ENCODE data around the gene EDNRB. TPM values are rescaled to one million over a fixed set of nuclear protein-coding genes. Genes with fewer than 3 reads are reported as not detected.

Gene EDNRB
- total RNA-seq, 1 experiment from 2014 or later: 0.13 TPM

DNA sequence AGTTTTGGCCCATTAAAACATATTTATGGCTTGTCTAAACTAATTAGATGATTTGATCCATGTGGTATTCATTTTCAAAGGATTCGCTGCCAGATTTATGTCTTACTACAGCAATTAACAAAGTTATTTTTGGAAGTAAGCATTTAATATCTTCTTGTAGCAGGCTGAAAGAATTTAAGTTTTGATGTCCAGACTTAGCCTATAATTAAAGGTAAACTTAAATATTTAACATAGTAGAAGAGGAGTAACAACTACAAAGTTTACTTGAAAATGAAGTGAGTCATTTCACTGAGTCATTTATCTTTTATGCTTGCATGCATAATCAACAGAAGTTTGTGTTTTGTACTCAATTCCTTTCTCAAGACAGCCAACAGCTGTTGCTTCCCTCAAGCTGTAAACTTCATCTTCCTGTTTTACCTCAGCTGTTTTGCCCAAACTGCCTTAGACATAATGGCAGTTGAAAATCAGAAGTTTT, 58.1 kb downstream of the EDNRB start:
- ChIA-PET CTCF (no interaction called here), POLR2A (ENCODE audit: low non-redundant PET) (no interaction called here)
- BruUV-seq (replicated peaks): no TSS peak
- Histone ChIP-seq H3K4me3 (ENCODE audit: low read depth, low read length, poor library complexity, severe bottlenecking) (no peak overlapping the region), H3K4me1 (ENCODE audit: insufficient read depth, low read length, poor library complexity, severe bottlenecking) (peaks cover 54% of the 10 kb centered on the region), H3K27me3 (replicated peaks; ENCODE audit: insufficient read depth, low read depth, low read length, poor library complexity) (no peaks in the 10 kb centered on the region), H3K36me3 (ENCODE audit: insufficient read depth, low read length, poor library complexity, severe bottlenecking) (no peaks in the 10 kb centered on the region), H3K27ac (ENCODE audit: low read depth, low read length, poor library complexity, severe bottlenecking) (peak overlapping the region; percentile 6), H3K9me3 (ENCODE audit: low read depth, low read length, poor library complexity, severe bottlenecking) (no peaks in the 10 kb centered on the region)
- peak; percentile 87 for DNase-seq (ENCODE audit: low spot score)
- no peak for TF ChIP-seq CTCF (conservative IDR thresholded peaks at IDR 0.05; ENCODE audit: low read depth, low read length)
- no peak for TF ChIP-seq EZH2 (IDR thresholded peaks at IDR 0.05; ENCODE audit: borderline replicate concordance, low read depth, low read length, poor library complexity, severe bottlenecking)
- intact Hi-C loops (cut with micrococcal nuclease; ENCODE audit: unreplicated experiment): loop anchor here (5.0 kb wide), 1 partner anchor 37 kb away; no protein-coding TSS in a partner anchor

- H3K4me1 ChIP-seq (ENCODE audit: insufficient read depth, low read length, poor library complexity, severe bottlenecking): peaks cover 52% of the 10 kb centered on the region
- intact Hi-C loops (cut with micrococcal nuclease; ENCODE audit: unreplicated experiment): no loop called here
- CTCF ChIA-PET: no interaction called here
- BruUV-seq (replicated peaks): no TSS peak
- no peak overlapping the region for H3K27ac ChIP-seq (ENCODE audit: low read depth, low read length, poor library complexity, severe bottlenecking)
- H3K4me3 ChIP-seq (ENCODE audit: low read depth, low read length, poor library complexity, severe bottlenecking): no peak overlapping the region
- no peaks in the 10 kb centered on the region for H3K36me3 ChIP-seq (ENCODE audit: insufficient read depth, low read length, poor library complexity, severe bottlenecking)
- no peaks in the 10 kb centered on the region for H3K9me3 ChIP-seq (ENCODE audit: low read depth, low read length, poor library complexity, severe bottlenecking)
- TF ChIP-seq EZH2 (IDR thresholded peaks at IDR 0.05; ENCODE audit: borderline replicate concordance, low read depth, low read length, poor library complexity, severe bottlenecking) (no peak), CTCF (conservative IDR thresholded peaks at IDR 0.05; ENCODE audit: low read depth, low read length) (no peak)
- no peaks in the 10 kb centered on the region for H3K27me3 ChIP-seq (replicated peaks; ENCODE audit: insufficient read depth, low read depth, low read length, poor library complexity)
- POLR2A ChIA-PET (ENCODE audit: low non-redundant PET): no interaction called here
- peak; percentile 50 for DNase-seq (ENCODE audit: low spot score)
These were observed 59.2 kb downstream of the EDNRB start for GRCh38 chr13:77859450-77859849.

DNA sequence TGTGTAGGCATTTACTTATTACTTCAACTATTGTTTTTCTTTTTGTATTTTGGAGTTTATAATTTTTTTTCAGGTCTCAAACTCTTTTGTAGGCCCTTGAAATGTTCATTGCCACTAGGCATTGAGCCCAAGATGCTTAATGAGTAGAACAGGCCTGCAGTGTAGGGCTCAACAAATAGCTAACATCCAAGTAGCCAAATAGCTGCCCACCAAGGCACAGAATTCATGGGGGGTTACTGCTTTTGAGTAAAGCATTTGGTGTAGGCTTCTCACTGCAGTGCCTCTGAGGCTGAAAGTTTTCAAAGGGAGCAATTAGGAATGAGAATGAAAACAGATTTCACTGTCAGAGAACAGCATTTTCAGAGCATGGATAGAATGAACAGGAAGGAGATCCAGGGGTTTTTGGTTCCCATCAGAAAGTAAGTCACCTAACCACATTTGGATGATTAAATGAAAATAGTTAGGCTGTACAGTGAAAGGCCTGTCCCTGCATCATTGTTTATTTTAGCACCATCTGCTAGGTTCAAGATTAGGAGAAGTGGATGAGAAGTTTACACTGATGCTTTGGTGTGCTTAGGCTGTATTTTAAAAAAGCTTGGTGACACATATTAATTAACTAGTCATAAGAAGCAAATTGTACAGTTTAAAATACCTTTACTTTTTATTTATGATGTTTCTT, 61.0 kb downstream of the EDNRB start:
- POLR2A ChIA-PET (ENCODE audit: low non-redundant PET): interaction anchor here (0.6 kb wide), 1 partner anchor 748 kb away, joined by 6 read pairs; no protein-coding TSS in a partner anchor
- TF ChIP-seq CTCF (conservative IDR thresholded peaks at IDR 0.05; ENCODE audit: low read depth, low read length) (no peak), EZH2 (IDR thresholded peaks at IDR 0.05; ENCODE audit: borderline replicate concordance, low read depth, low read length, poor library complexity, severe bottlenecking) (no peak)

More for the DNA sequence above, 61.0 kb downstream of the EDNRB start:
- H3K4me1 ChIP-seq (ENCODE audit: insufficient read depth, low read length, poor library complexity, severe bottlenecking): peaks cover 48% of the 10 kb centered on the region
- CTCF ChIA-PET: no interaction called here
- no peaks in the 10 kb centered on the region for H3K36me3 ChIP-seq (ENCODE audit: insufficient read depth, low read length, poor library complexity, severe bottlenecking)
- H3K4me3 ChIP-seq (ENCODE audit: low read depth, low read length, poor library complexity, severe bottlenecking): no peak overlapping the region
- intact Hi-C loops (cut with micrococcal nuclease; ENCODE audit: unreplicated experiment): no loop called here
- no peak overlapping the region for H3K27ac ChIP-seq (ENCODE audit: low read depth, low read length, poor library complexity, severe bottlenecking)
- no peaks in the 10 kb centered on the region for H3K9me3 ChIP-seq (ENCODE audit: low read depth, low read length, poor library complexity, severe bottlenecking)
- no peak for DNase-seq (ENCODE audit: low spot score)
- no TSS peak for BruUV-seq (replicated peaks)
- no peaks in the 10 kb centered on the region for H3K27me3 ChIP-seq (replicated peaks; ENCODE audit: insufficient read depth, low read depth, low read length, poor library complexity)

Measured in A673 (cell line).